GM12801 (cell line): ENCODE measurements around the gene CCDC73.

Experiments used
- TF ChIP-seq, protein P1 (sequence below): IDR thresholded peaks from one replicate; pipeline ENCODE4 v1.5.1; 2011; ENCODE audit warnings: control low read depth; ENCODE audit not compliant: insufficient read length; ENCODE audit errors: extremely low read depth

Gene CCDC73

GRCh38 chr11:32794439-32794838 lies at the start of gene CCDC73:
Gene CCDC73, minus strand, starts transcription at chr11:32794662. Its CDS starts 34,419 bp downstream, at chr11:32760243.
- TF ChIP-seq, protein P1, sequence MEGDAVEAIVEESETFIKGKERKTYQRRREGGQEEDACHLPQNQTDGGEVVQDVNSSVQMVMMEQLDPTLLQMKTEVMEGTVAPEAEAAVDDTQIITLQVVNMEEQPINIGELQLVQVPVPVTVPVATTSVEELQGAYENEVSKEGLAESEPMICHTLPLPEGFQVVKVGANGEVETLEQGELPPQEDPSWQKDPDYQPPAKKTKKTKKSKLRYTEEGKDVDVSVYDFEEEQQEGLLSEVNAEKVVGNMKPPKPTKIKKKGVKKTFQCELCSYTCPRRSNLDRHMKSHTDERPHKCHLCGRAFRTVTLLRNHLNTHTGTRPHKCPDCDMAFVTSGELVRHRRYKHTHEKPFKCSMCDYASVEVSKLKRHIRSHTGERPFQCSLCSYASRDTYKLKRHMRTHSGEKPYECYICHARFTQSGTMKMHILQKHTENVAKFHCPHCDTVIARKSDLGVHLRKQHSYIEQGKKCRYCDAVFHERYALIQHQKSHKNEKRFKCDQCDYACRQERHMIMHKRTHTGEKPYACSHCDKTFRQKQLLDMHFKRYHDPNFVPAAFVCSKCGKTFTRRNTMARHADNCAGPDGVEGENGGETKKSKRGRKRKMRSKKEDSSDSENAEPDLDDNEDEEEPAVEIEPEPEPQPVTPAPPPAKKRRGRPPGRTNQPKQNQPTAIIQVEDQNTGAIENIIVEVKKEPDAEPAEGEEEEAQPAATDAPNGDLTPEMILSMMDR = no peak

DNA sequence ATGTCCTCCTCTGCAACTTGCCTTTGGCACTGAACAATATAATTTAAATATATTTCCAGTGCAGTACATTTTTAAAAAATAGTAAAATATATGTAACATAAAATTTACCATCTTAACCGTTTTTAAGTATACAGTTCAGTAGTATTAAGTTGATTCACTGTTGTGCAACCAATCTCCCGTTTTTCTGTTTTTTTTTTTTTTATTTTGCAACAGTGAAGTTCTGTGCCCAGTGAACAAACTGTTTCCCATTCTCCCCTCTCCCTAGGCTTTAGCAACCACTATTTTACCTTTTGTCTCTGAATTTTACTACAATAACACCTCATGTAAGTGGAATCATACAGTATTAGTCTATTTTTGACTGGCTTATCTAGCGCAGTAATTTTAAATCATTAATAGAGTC lies 49.1 kb upstream of the CCDC73 start:
- TF ChIP-seq, protein P1 = no peak

- TF ChIP-seq, protein P1 = no peak
Measured at GRCh38 chr11:32840587-32840986, 46.1 kb upstream of the CCDC73 start.

- TF ChIP-seq, protein P1 = no peak
Measured at GRCh38 chr11:32839308-32839707, 44.8 kb upstream of the CCDC73 start.

GRCh38 chr11:32838505-32839274 lies 44.2 kb upstream of the CCDC73 start:
- TF ChIP-seq, protein P1 = no peak

DNA sequence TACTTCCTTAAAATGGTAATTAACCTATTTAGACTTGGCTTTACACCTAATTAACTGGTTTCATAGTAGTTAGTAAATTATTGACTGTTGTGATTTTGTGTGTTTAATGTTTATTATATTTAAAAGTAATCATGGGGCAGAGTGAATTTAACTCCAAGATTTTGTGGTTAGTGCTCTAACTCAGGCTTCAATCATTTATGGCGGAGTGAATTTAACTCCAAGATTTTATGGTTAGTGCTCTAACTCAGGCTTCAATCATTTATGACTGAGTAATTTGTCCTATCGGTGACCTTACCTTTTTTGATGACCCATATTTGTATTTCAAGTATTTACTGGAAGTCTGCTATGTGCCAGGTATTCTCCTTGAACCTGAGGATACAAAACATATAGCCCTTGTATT lies 42.5 kb upstream of the CCDC73 start:
- TF ChIP-seq, protein P1 = no peak

GRCh38 chr11:32833921-32834320 lies 39.5 kb upstream of the CCDC73 start:
- TF ChIP-seq, protein P1 = no peak
